ENCODE data around the gene SH3BGRL2.

Gene SH3BGRL2

DNA sequence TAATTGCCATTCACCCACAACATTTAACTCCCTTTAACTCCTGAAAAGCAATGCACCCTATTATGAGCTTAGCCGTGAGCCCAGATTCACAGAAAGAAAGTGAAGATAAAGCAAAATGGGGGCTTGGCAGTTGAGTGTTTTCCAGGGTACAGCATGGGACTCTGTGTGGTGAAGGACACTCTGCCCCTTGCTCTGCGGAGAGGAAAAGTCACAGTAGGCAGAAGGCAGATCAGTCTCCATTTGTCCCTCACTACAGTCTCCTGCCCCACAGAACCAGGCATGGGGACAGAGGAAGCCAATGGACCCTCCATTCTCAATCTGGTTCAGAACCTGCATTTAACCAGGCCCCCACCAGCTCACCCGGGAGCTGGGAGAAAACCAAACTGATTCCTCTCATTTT, 30.8 kb upstream of the SH3BGRL2 start:
- TF ChIP-seq, protein P1, sequence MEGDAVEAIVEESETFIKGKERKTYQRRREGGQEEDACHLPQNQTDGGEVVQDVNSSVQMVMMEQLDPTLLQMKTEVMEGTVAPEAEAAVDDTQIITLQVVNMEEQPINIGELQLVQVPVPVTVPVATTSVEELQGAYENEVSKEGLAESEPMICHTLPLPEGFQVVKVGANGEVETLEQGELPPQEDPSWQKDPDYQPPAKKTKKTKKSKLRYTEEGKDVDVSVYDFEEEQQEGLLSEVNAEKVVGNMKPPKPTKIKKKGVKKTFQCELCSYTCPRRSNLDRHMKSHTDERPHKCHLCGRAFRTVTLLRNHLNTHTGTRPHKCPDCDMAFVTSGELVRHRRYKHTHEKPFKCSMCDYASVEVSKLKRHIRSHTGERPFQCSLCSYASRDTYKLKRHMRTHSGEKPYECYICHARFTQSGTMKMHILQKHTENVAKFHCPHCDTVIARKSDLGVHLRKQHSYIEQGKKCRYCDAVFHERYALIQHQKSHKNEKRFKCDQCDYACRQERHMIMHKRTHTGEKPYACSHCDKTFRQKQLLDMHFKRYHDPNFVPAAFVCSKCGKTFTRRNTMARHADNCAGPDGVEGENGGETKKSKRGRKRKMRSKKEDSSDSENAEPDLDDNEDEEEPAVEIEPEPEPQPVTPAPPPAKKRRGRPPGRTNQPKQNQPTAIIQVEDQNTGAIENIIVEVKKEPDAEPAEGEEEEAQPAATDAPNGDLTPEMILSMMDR (IDR thresholded peaks at IDR 0.05; ENCODE audit: borderline replicate concordance, insufficient read depth, low read depth, low read length), result no peak
- H3K4me3 ChIP-seq (ENCODE audit: low read depth, low read length), result no peak overlapping the region

DNA sequence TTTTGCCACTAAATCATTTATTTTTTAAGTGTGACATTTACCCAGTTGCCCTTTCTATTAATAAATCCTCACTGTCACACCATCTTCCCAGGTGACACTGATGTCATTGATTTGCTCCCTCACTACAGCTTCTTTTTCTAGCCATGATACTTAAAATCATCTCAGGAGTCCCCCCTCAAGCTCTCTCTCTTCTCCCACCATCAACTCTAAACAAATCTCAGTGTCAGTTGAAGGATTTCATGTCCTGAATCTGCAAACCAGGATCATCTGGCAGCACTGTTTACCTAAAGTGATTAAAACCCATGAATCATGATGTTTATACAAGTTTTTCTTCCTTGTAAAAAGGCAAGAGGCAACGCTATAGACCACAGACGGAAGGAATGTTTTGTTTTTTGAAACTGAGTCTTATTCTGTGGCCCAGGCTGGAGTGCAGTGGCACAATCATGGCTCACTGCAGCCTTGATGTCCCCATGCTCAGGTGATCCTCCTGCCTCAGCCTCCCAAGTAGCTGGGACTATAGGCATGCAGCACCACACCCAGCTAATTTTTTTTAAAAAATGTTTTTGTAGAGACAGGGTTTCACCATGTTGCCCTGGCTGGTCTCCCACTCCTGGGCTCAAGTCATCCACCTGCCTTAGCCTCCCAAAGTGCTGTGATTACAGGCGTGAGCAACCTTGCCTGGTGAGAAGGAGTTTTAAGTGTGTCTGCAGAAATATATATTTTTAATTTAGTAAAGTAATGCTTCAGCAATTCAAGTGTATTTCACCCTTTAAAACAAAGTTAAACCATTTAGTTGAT, 30.1 kb upstream of the SH3BGRL2 start:
- TF ChIP-seq, protein P1 (IDR thresholded peaks at IDR 0.05; ENCODE audit: borderline replicate concordance, insufficient read depth, low read depth, low read length), result no peak
- no peak overlapping the region for H3K4me3 ChIP-seq (ENCODE audit: low read depth, low read length)

- H3K4me3 ChIP-seq (ENCODE audit: low read depth, low read length), result no peak overlapping the region
- TF ChIP-seq, protein P1 (IDR thresholded peaks at IDR 0.05; ENCODE audit: borderline replicate concordance, insufficient read depth, low read depth, low read length), result no peak
These were observed 28.3 kb upstream of the SH3BGRL2 start for GRCh38 chr6:79602859-79603258.

GRCh38 chr6:79604583-79605037, 26.5 kb upstream of the SH3BGRL2 start:
- TF ChIP-seq, protein P1 (IDR thresholded peaks at IDR 0.05; ENCODE audit: borderline replicate concordance, insufficient read depth, low read depth, low read length), result no peak
- H3K4me3 ChIP-seq (ENCODE audit: low read depth, low read length), result no peak overlapping the region

- H3K4me3 ChIP-seq (ENCODE audit: low read depth, low read length), result no peak overlapping the region
- TF ChIP-seq, protein P1 (IDR thresholded peaks at IDR 0.05; ENCODE audit: borderline replicate concordance, insufficient read depth, low read depth, low read length), result no peak
These were observed 26.1 kb upstream of the SH3BGRL2 start for GRCh38 chr6:79605061-79605460.

DNA sequence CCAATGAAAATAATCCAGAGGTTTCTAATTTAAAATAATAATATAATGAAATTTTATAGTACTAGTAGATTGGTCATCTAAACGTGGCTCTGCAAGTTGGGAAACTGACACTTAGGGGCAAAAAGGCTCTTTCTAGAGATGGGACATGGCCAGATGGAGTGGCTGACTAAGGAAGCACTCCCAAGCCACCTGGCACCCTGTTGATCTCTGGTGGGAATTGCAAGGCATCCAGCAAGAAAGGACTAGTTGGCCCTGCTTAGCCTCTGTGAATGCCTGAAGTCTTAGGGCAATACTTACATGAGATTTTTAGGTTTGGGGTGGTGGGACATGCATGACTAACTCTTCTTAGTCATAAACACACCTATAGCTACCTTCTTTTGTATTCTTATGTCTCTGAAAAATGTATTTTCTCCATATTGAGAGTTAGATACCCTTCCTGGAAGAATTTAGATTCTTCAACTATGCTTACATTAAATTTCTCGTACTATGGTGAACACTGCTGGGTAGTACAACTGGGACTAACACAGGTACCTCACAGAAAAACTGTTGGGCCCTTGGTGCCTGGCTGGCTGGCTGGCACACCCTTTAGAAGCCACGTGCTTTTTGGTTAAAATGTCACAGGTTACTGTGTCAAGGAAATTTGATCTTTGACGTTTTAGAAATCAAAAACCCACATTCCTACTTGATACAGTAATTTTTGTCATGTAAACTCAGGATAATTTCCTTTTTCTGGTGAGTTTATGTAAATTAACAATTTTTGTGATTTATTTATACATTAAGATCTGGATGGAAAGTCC, 25.0 kb upstream of the SH3BGRL2 start:
- H3K4me3 ChIP-seq (ENCODE audit: low read depth, low read length), result no peak overlapping the region
- TF ChIP-seq, protein P1 (IDR thresholded peaks at IDR 0.05; ENCODE audit: borderline replicate concordance, insufficient read depth, low read depth, low read length), result no peak
